Erythroblast (primary cell): ENCODE data around the gene IL15.

Source experiments
- GATA1 ChIP-seq: IDR thresholded peaks from 2 replicates; pipeline ENCODE4 v1.6.1; 2011; ENCODE audit warnings: low read depth, mild to moderate bottlenecking, control low read depth, low read length, moderate library complexity
- POLR2A ChIP-seq: IDR thresholded peaks from 2 replicates; pipeline ENCODE4 v1.6.1; 2011; ENCODE audit warnings: mild to moderate bottlenecking, low read length

DNA sequence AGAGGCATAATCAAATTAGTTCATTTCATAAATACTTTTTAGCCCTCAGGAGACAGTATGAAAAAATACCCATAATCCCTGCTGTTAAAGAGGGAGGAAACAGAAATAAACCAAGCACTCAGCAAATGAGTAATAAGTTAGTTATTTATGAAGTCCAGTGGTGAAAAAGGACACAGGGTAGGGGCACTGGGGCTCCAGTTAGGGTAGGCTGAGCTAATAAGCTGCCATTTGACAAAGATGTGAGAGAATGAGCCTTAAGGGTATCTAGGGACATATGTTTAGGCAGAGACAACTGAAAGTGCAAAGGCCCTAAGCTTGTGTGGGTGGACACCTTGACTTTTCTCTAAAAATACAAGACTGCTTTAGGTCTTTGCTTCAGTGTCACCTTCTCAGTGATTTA is 94.4 kb downstream of the IL15 start:
- TF ChIP-seq POLR2A (no peak), GATA1 (no peak)
